ENCODE measurements around the gene FADS3.

FADS3 gene

DNA sequence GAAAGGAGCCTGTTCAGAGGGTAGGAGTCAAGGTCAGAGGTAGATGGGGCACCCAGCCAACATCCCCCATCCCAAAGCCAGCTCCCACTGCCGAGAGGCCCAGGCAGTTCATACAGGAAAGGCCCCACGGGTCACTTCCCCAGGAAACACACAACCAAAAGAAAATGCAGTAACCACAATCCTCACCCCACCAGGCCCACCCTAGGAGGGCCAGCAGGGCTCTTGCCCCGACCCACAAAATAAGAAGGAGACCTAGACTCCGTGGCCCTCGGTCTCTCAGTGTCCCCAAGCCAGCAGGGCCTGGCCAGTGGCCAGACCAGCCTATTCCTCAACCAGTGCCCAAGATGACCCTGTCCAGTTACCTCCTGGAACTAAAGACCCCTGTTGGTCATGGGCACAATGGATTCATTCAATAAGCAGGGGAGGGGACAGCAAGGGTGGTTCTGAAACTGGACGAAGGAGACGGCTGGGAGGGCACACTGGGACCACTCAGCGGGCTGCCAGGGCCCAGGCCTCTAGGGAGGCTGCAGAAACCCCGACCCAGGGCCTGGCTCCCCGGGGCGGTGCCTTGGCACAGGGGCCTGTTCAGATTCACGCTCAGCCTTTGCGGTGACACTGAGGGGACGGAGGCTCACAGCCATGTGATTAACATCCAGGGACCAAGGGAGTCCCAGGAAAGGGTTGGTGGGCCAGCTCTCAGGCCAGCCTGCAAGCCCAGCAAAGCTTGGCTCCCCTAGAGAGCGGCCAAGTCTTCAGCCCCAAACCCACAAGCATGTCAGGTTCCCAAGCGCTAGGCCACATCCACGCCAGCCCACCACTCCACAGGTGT lies 20.6 kb upstream of the FADS3 start:
- TF ChIP-seq EZH2 (IDR thresholded peaks at IDR 0.05; ENCODE audit: borderline replicate concordance, low read length): no peak
- no peak for TF ChIP-seq CTCF (IDR thresholded peaks at IDR 0.05; ENCODE audit: low read length)
- Histone ChIP-seq H3K27ac (ENCODE audit: low read depth, low read length, poor library complexity, severe bottlenecking) (no peak overlapping the region), H2AFZ (ENCODE audit: low read length) (no peak overlapping the region), H4K20me1 (ENCODE audit: insufficient read depth, low read length) (no peaks in the 10 kb centered on the region), H3K9me2 (ENCODE audit: low read depth, low read length) (no peaks in the 10 kb centered on the region), H3K4me2 (ENCODE audit: low read length) (no peak overlapping the region), H3K79me2 (ENCODE audit: insufficient read depth, low read length) (no peaks in the 10 kb centered on the region), H3K9me3 (ENCODE audit: low read length) (no peaks in the 10 kb centered on the region), H3K4me3 (ENCODE audit: low read depth, low read length, poor library complexity, severe bottlenecking) (no peak overlapping the region), H3K4me1 (ENCODE audit: insufficient read depth, low read length, severe bottlenecking) (no peaks in the 10 kb centered on the region), H3K27me3 (ENCODE audit: insufficient read depth, low read length) (peaks cover 6% of the 10 kb centered on the region; the same call in 1 of the 2 replicates), H3K36me3 (ENCODE audit: insufficient read depth, low read length) (no peaks in the 10 kb centered on the region), H3K9ac (ENCODE audit: low read length) (no peak overlapping the region), H3F3A (ENCODE audit: insufficient read depth, low read length) (no peaks in the 10 kb centered on the region)

DNA sequence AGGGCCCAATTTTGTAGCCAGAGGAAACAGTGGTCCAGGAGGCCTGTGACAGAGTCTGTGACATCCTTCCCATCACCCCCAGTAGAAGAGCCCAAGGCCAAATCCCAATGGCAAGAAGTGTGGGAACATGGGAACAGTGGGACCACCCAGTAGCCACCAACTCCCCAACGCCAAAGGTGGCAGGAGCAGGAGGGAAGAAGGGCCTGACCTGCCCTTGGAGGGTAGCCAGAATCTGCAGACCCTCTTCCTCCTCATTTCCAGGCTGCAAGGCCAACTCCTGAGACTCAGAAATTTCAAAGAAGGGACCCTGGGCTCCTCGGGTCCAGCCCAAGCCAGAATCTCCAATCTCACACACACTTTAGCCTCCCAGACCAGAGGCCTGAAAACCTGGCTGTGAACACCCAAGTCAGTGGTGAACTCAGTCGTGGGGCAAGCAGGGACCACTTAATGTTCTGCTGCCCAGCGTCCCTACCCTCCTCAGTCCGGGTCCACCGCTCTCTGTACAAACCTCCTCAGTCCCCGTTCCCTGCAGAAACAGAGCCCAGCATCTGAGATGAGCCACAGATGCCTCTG lies 19.9 kb upstream of the FADS3 start:
- Histone ChIP-seq H3K27ac (ENCODE audit: low read depth, low read length, poor library complexity, severe bottlenecking) (no peak overlapping the region), H2AFZ (ENCODE audit: low read length) (no peak overlapping the region), H3K4me1 (ENCODE audit: insufficient read depth, low read length, severe bottlenecking) (no peaks in the 10 kb centered on the region), H3F3A (ENCODE audit: insufficient read depth, low read length) (no peaks in the 10 kb centered on the region), H3K9me3 (ENCODE audit: low read length) (no peaks in the 10 kb centered on the region), H4K20me1 (ENCODE audit: insufficient read depth, low read length) (no peaks in the 10 kb centered on the region), H3K36me3 (ENCODE audit: insufficient read depth, low read length) (no peaks in the 10 kb centered on the region), H3K9me2 (ENCODE audit: low read depth, low read length) (no peaks in the 10 kb centered on the region), H3K4me2 (ENCODE audit: low read length) (no peak overlapping the region), H3K27me3 (ENCODE audit: insufficient read depth, low read length) (peaks cover 6% of the 10 kb centered on the region; the same call in 1 of the 2 replicates), H3K79me2 (ENCODE audit: insufficient read depth, low read length) (no peaks in the 10 kb centered on the region), H3K9ac (ENCODE audit: low read length) (no peak overlapping the region), H3K4me3 (ENCODE audit: low read depth, low read length, poor library complexity, severe bottlenecking) (no peak overlapping the region)
- TF ChIP-seq CTCF (IDR thresholded peaks at IDR 0.05; ENCODE audit: low read length): no peak
- TF ChIP-seq EZH2 (IDR thresholded peaks at IDR 0.05; ENCODE audit: borderline replicate concordance, low read length): no peak

DNA sequence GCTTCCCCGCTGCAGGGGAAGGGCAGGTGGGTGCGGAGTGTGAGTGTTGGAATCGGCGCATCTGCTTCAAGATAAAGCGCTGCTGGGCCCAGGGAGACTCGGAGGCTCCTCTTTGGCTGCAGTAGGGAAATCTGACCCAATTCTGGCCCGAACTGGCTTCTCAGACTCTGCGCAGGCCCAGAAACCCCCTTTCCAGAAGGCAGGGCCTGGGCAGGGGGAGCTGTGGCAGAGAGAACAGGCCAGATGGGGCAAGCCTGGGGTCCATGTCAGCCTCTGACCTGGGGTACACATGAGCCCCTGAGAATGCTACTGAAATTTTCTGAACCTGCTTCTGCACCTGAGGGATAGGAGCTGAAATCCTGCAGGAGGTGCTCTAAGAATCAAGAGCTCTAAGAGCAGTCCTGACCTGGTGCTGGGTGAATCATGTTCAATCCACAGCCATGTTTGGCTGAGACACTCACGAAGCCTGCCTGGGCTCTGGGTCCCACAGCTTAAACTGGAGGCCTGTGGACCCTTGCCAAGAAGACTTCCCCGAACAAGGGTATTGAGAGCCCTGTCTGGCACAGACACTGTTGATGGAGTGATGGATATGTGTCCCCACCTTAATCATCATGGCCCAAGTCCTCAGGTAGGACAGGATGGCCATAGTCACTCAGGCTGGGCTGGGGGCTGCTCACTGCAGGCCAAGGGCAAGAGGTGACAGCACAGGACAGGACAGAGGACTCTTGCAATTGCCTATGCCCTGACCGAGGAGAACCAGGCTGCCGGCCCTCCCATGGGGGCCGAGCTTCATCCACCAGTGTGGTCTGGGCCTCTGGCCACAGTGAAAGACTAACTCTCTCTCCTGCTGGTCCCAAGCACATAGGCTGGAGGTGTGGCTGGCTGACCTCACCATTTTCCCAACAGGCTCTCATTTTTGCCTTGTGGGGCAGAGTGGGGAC lies 19.1 kb upstream of the FADS3 start:
- TF ChIP-seq CTCF (IDR thresholded peaks at IDR 0.05; ENCODE audit: low read length): no peak
- TF ChIP-seq EZH2 (IDR thresholded peaks at IDR 0.05; ENCODE audit: borderline replicate concordance, low read length): no peak
- no peak overlapping the region for H3K27ac ChIP-seq (ENCODE audit: low read depth, low read length, poor library complexity, severe bottlenecking)
- H3K4me2 ChIP-seq (ENCODE audit: low read length): no peak overlapping the region
- no peak overlapping the region for H3K4me3 ChIP-seq (ENCODE audit: low read depth, low read length, poor library complexity, severe bottlenecking)
- no peaks in the 10 kb centered on the region for H3K9me3 ChIP-seq (ENCODE audit: low read length)
- no peaks in the 10 kb centered on the region for H3K9me2 ChIP-seq (ENCODE audit: low read depth, low read length)
- H3K79me2 ChIP-seq (ENCODE audit: insufficient read depth, low read length): no peaks in the 10 kb centered on the region
- H2AFZ ChIP-seq (ENCODE audit: low read length): no peak overlapping the region
- H3K27me3 ChIP-seq (ENCODE audit: insufficient read depth, low read length): peaks cover 6% of the 10 kb centered on the region; the same call in 1 of the 2 replicates
- H3K4me1 ChIP-seq (ENCODE audit: insufficient read depth, low read length, severe bottlenecking): no peaks in the 10 kb centered on the region
- H3K9ac ChIP-seq (ENCODE audit: low read length): no peak overlapping the region
- H3F3A ChIP-seq (ENCODE audit: insufficient read depth, low read length): no peaks in the 10 kb centered on the region
- no peaks in the 10 kb centered on the region for H4K20me1 ChIP-seq (ENCODE audit: insufficient read depth, low read length)
- H3K36me3 ChIP-seq (ENCODE audit: insufficient read depth, low read length): no peaks in the 10 kb centered on the region
